GM19238 (cell line): ENCODE results near the gene WEE1.
"Not testable (repeated sequence)": the region's sequence is repeated elsewhere in the genome, so short reads cannot be mapped to it uniquely, and the experiment has no call there.

Source experiments
- DNase-seq: peaks from one replicate; pipeline ENCODE4 v3.0.0; 2011; ENCODE audit warnings: low spot score; ENCODE audit not compliant: insufficient read length

The WEE1 gene

GRCh38 chr11:9573052-9573774 is at the start of gene WEE1:
TSS of gene WEE1 (plus strand) at chr11:9573670. CDS start at chr11:9573934, 264 bp downstream.
- DNase-seq: peak; percentile 93

GRCh38 chr11:9524001-9524400 is 49.5 kb upstream of the WEE1 start:
- DNase-seq: no peak

- DNase-seq: no peak
Observed at GRCh38 chr11:9525116-9525515, 48.4 kb upstream of the WEE1 start.

- DNase-seq: no peak
Observed at GRCh38 chr11:9527481-9528135, 45.9 kb upstream of the WEE1 start.

- no peak for DNase-seq
Observed at GRCh38 chr11:9528136-9528501, 45.4 kb upstream of the WEE1 start.

- DNase-seq: no peak
Observed at GRCh38 chr11:9528573-9529333, 44.7 kb upstream of the WEE1 start.

- no peak for DNase-seq
Observed at GRCh38 chr11:9529334-9529650, 44.2 kb upstream of the WEE1 start.

GRCh38 chr11:9530020-9530621 is 43.3 kb upstream of the WEE1 start:
- no peak for DNase-seq

GRCh38 chr11:9530901-9531625 is 42.4 kb upstream of the WEE1 start:
- DNase-seq: no peak

- DNase-seq: no peak
Observed at GRCh38 chr11:9533058-9533457, 40.4 kb upstream of the WEE1 start.

GRCh38 chr11:9533736-9534473 is 39.6 kb upstream of the WEE1 start:
- DNase-seq: no peak

- peak; percentile 47 for DNase-seq
Observed at GRCh38 chr11:9535189-9535781, 38.2 kb upstream of the WEE1 start.

GRCh38 chr11:9538548-9538947 is 34.9 kb upstream of the WEE1 start:
- DNase-seq: no peak

GRCh38 chr11:9549216-9549615 is 24.3 kb upstream of the WEE1 start:
- DNase-seq: not testable (repeated sequence)

GRCh38 chr11:9550191-9550628 is 23.3 kb upstream of the WEE1 start:
- DNase-seq: no peak

GRCh38 chr11:9561279-9561982 is 12.0 kb upstream of the WEE1 start:
- DNase-seq: no peak

- DNase-seq: no peak
Observed at GRCh38 chr11:9562716-9563115, 10.8 kb upstream of the WEE1 start.

- no peak for DNase-seq
Observed at GRCh38 chr11:9563196-9563730, 10.2 kb upstream of the WEE1 start.

GRCh38 chr11:9565822-9566560 is 7.5 kb upstream of the WEE1 start:
- DNase-seq: no peak
